Keratinocyte (primary cell): ENCODE data around the gene DPH5. TPM values are rescaled to one million over a fixed set of nuclear protein-coding genes. Genes with fewer than 3 reads are reported as not detected.

ENCODE experiments used
- DNase-seq: peaks from one replicate; pipeline ENCODE4 v3.0.0-alpha.2; 2011; ENCODE audit warnings: low read depth, missing footprints, low spot score
- FAIRE-seq: peaks from 2 replicates; lab custom pipeline; 2011; peaks lifted over from hg19 to GRCh38; lab: Jason Lieb, UNC
- H2AFZ ChIP-seq: 2 replicates; pipeline ENCODE4 v1.6.0; 2012; ENCODE audit warnings: low read length, control low read depth, inconsistent platforms; ENCODE audit not compliant: control insufficient read depth
- H3K27ac ChIP-seq: 2 replicates; pipeline ENCODE4 v1.5.1; 2011; ENCODE audit warnings: low read length; ENCODE audit not compliant: control insufficient read depth, insufficient read depth
- H3K27me3 ChIP-seq: 3 replicates; pipeline ENCODE4 v1.6.0; 2011; ENCODE audit warnings: low read length; ENCODE audit not compliant: control insufficient read depth, insufficient read depth; ENCODE audit errors: extremely low read depth
- H3K36me3 ChIP-seq, 2 experiments: 2 replicates in 1 of 2; 3 replicates in 1 of 2; pipeline ENCODE4 v1.5.1; 2011; ENCODE audit warnings: low read length in 2 of 2, mild to moderate bottlenecking in 1 of 2; ENCODE audit not compliant: control insufficient read depth in 2 of 2, insufficient read depth in 2 of 2; ENCODE audit errors: extremely low read depth in 1 of 2
- H3K4me1 ChIP-seq: 3 replicates; pipeline ENCODE4 v1.5.1; 2011; ENCODE audit warnings: low read length; ENCODE audit not compliant: control insufficient read depth, insufficient read depth; ENCODE audit errors: extremely low read depth
- H3K4me2 ChIP-seq: 3 replicates; pipeline ENCODE4 v1.6.0; 2011; ENCODE audit warnings: low read depth, low read length; ENCODE audit not compliant: control insufficient read depth, insufficient read depth; ENCODE audit errors: extremely low read depth
- H3K4me3 ChIP-seq, 3 experiments: fragments of 200-600 bp in 1 of 3; sonication (generic) in 1 of 3; 2 replicates in 2 of 3; 3 replicates in 1 of 3; pipeline ENCODE4 v1.5.1; 2011 to 2016; ENCODE audit warnings: low read length in 3 of 3, mild to moderate bottlenecking in 3 of 3, control low read depth in 2 of 3, inconsistent platforms in 1 of 3, low read depth in 1 of 3, mixed read lengths in 1 of 3, mixed run types in 1 of 3, moderate library complexity in 1 of 3; ENCODE audit not compliant: control insufficient read depth in 2 of 3, insufficient read depth in 2 of 3; ENCODE audit errors: extremely low read depth in 1 of 3
- H3K79me2 ChIP-seq: 2 replicates; pipeline ENCODE4 v1.6.0; 2012; ENCODE audit warnings: low read length; ENCODE audit not compliant: control insufficient read depth, insufficient read depth
- H3K9ac ChIP-seq: 3 replicates; pipeline ENCODE4 v1.6.0; 2011; ENCODE audit warnings: low read length; ENCODE audit not compliant: control insufficient read depth, insufficient read depth; ENCODE audit errors: extremely low read depth
- H3K9me1 ChIP-seq: 3 replicates; pipeline ENCODE4 v1.6.0; 2011; ENCODE audit warnings: low read length; ENCODE audit not compliant: control insufficient read depth, insufficient read depth; ENCODE audit errors: extremely low read depth
- H3K9me3 ChIP-seq: 2 replicates; pipeline ENCODE4 v1.5.1; 2012; ENCODE audit warnings: low read depth, low read length; ENCODE audit not compliant: control insufficient read depth
- H4K20me1 ChIP-seq: 3 replicates; pipeline ENCODE4 v1.6.0; 2011; ENCODE audit warnings: low read length; ENCODE audit not compliant: control insufficient read depth, insufficient read depth; ENCODE audit errors: extremely low read depth
- EZH2 ChIP-seq: IDR thresholded peaks from one replicate; pipeline ENCODE4 v1.6.1; 2012; ENCODE audit warnings: inconsistent platforms, mild to moderate bottlenecking, low read length, moderate library complexity
- dilution Hi-C: fragments of 300-500 bp; cut with MboI; formaldehyde crosslinking; loops from one replicate; pipeline ENCODE4 v1.7.0; 2020; ENCODE audit warnings: low sequenced_read_pairs; ENCODE audit not compliant: extremely low pct_ligation_motif_present
- polyA plus RNA-seq, 5 experiments: library from polyadenylated mRNA; depleted of rRNA in 3 of 5; stranded (reverse) in 3 of 5; stranded (forward) in 1 of 5; unstranded in 1 of 5; fragments of >200 nt; gene quantifications; 1 replicate in 1 of 5; 2 replicates in 3 of 5; 3 replicates in 1 of 5; pipeline versions ENCODE4 v1.2.1 to v1.2.3, GENCODE V29; 2011 to 2012; ENCODE audit warnings: missing spikeins in 2 of 5, low read depth in 1 of 5, low replicate concordance in 1 of 5
- TF ChIP-seq, protein P1 (sequence below), 3 experiments: IDR thresholded peaks in 1 of 3; conservative IDR thresholded peaks in 1 of 3; optimal IDR thresholded peaks in 1 of 3; 2 replicates in 2 of 3; 3 replicates in 1 of 3; pipeline versions ENCODE3 to v1.5.1; 2011; ENCODE audit warnings: low read length in 3 of 3, mild to moderate bottlenecking in 3 of 3, moderate library complexity in 2 of 3, control low read depth in 1 of 3, inconsistent platforms in 1 of 3; ENCODE audit not compliant: insufficient read depth in 2 of 3; ENCODE audit errors: extremely low read depth in 1 of 3

Gene DPH5
- polyA plus RNA-seq, 1 donor (not counting 4 experiments of a cell fraction or from before 2014, with no cell fraction given) = 98.0 TPM

DNA sequence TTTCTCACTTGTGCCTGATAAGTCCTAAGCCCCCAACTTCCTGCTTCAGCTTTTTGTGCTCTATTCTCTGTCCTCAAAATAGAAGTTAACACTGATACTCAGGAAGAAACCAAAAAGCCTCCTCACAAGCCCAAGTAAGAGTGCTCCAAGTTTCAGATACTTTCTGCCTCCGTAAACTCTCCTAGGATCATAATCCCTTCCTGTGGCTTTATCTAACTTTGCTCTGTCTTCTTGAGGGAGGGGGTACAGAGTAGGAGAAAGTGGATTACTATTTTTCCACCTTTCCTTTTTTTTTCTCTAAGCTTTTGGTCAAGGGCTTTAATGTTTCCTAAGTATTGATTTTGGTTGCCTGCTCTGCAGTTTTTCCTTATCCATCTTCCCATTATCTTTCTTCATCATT is 54.6 kb downstream of the DPH5 start:
- Histone ChIP-seq H3K27me3 (no peaks in the 10 kb centered on the region), H2AFZ (no peak overlapping the region), H3K4me1 (no peaks in the 10 kb centered on the region), H3K9me1 (no peaks in the 10 kb centered on the region), H3K9me3 (no peaks in the 10 kb centered on the region), H3K4me2 (no peak overlapping the region), H3K9ac (no peak overlapping the region), H3K4me3 (no peak overlapping the region), H3K79me2 (no peaks in the 10 kb centered on the region), H4K20me1 (no peaks in the 10 kb centered on the region), H3K27ac (no peak overlapping the region), H3K36me3 (peaks cover 6 to 7% of the 10 kb centered on the region in 2 experiments)
- dilution Hi-C loops = no loop called here
- TF ChIP-seq, protein P1, sequence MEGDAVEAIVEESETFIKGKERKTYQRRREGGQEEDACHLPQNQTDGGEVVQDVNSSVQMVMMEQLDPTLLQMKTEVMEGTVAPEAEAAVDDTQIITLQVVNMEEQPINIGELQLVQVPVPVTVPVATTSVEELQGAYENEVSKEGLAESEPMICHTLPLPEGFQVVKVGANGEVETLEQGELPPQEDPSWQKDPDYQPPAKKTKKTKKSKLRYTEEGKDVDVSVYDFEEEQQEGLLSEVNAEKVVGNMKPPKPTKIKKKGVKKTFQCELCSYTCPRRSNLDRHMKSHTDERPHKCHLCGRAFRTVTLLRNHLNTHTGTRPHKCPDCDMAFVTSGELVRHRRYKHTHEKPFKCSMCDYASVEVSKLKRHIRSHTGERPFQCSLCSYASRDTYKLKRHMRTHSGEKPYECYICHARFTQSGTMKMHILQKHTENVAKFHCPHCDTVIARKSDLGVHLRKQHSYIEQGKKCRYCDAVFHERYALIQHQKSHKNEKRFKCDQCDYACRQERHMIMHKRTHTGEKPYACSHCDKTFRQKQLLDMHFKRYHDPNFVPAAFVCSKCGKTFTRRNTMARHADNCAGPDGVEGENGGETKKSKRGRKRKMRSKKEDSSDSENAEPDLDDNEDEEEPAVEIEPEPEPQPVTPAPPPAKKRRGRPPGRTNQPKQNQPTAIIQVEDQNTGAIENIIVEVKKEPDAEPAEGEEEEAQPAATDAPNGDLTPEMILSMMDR (optimal IDR thresholded peaks at IDR 0.05 in 1 of 3, IDR thresholded peaks at IDR 0.05 in 1 of 3, conservative IDR thresholded peaks at IDR 0.05 in 1 of 3; ENCODE audit: extremely low read depth in 1 of 3, insufficient read depth in 2 of 3, low read length in 3 of 3) = no peak
- TF ChIP-seq EZH2 = no peak
- DNase-seq (no peak), FAIRE-seq (no peak)

DNA sequence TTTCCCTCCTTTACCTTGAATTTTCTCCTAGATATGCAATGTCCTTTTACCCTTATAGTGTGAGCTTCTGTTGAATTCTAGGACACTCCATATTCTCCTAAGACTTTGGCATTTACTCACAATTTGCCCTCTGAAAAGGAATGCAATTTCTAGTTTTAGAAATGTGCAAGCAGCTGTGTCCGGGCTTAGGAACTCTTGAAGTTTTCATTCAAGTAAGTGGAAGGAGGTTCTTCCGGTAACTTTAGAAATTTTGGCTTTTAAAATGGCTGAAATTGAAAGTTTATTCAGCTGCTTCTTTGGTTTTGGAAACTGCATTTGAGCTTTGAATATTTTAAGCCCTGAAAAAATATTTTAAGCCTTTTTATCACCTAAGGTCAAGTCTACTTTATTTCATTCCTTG is 56.3 kb downstream of the DPH5 start:
- FAIRE-seq = peak; percentile 9
- no peaks in the 10 kb centered on the region for H3K4me1 ChIP-seq
- H3K9me3 ChIP-seq = no peaks in the 10 kb centered on the region
- no peaks in the 10 kb centered on the region for H3K27me3 ChIP-seq
- peaks cover 6 to 8% of the 10 kb centered on the region in 2 experiments for H3K36me3 ChIP-seq
- TF ChIP-seq, protein P1 (optimal IDR thresholded peaks at IDR 0.05 in 1 of 3, IDR thresholded peaks at IDR 0.05 in 1 of 3, conservative IDR thresholded peaks at IDR 0.05 in 1 of 3; ENCODE audit: extremely low read depth in 1 of 3, insufficient read depth in 2 of 3, low read length in 3 of 3) = no peak
- TF ChIP-seq EZH2 = no peak
- H3K79me2 ChIP-seq = no peaks in the 10 kb centered on the region
- H3K4me3 ChIP-seq = no peak overlapping the region
- H3K9me1 ChIP-seq = no peaks in the 10 kb centered on the region
- no peak overlapping the region for H2AFZ ChIP-seq
- no peak overlapping the region for H3K27ac ChIP-seq
- no peak overlapping the region for H3K4me2 ChIP-seq
- dilution Hi-C loops = no loop called here
- no peak overlapping the region for H3K9ac ChIP-seq
- no peak for DNase-seq
- H4K20me1 ChIP-seq = no peaks in the 10 kb centered on the region
